ENCODE results near the gene ESR2. TPM values are rescaled to one million over a fixed set of nuclear protein-coding genes. Genes with fewer than 3 reads are reported as not detected.

Gene ESR2
- total RNA-seq, 5 donors from 2014 or later (not counting 1 experiment from before 2014, with no cell fraction given) = 0.20 to 0.70 (median 0.43) TPM; not detected in 1

DNA sequence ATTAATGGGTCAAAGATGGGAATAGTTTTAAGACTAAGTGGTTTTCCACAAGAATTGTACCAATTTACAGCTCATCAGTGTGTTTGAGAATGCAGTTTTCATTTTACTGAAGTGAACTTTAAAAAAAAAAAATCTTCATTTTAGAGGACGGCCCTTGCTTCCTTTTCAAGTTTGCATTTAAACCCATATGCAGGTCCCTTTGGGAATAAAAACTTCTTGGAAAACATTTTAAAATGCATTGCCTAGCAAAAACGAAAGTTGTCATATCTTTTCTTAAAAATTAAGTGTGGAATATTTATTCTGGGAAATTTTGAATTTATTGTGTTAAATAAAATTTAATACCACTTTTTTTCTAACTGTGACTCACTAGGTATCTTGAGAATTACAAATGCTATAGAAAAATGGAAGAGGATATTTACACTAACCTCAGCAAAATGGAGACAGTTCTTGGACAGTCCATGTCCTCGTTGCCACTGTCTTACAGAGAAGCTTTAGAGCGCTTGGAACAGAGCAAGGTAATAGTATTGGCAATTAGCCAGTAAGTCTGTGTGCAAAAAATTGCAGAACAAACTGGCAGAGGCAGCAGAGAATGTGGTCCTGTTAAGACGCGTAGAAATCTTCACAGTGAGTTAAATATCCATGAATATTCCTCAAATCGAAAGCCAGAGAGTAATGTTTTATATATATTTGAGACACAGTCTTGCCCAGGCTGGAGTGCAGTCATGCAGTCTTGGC lies 231.6 kb downstream of the ESR2 start:
- no peak overlapping the region for H3K4me3 ChIP-seq (ENCODE audit: control insufficient read depth in 1 of 2, extremely low read depth in 1 of 2, low read length in 1 of 2)
- peaks cover 0 to 49% of the 10 kb centered on the region in 2 donors for H3K36me3 ChIP-seq (ENCODE audit: control insufficient read depth in 2 of 2, extremely low read depth in 1 of 2, insufficient read depth in 1 of 2, low read length in 1 of 2)
- no peaks in the 10 kb centered on the region for H3K4me1 ChIP-seq (ENCODE audit: control insufficient read depth in 1 of 2, extremely low read depth in 1 of 2, insufficient read depth in 2 of 2, low read length in 2 of 2)
- Mint-ChIP-seq H3K9me3 (no peaks in the 10 kb centered on the region), H3K27ac (no peak overlapping the region), H3K27me3 (no peaks in the 10 kb centered on the region), H3K4me1 (peaks cover 0 to 5% (median 4%) of the 10 kb centered on the region in 3 donors), H3K36me3 (peaks cover 54% of the 10 kb centered on the region), H3K4me3 (no peak overlapping the region)
- ChIA-PET CTCF (no interaction called here), POLR2A (no interaction called here)
- DNase-seq = no peak
- no peaks in the 10 kb centered on the region for H3K27me3 ChIP-seq (replicated peaks in 1 of 2; ENCODE audit: control insufficient read depth in 2 of 2, extremely low read depth in 1 of 2, insufficient read depth in 2 of 2, low read length in 1 of 2)
- H3K9me3 ChIP-seq = no peaks in the 10 kb centered on the region
- no peak for ATAC-seq (replicated peaks in 1 of 4)
- H3K27ac ChIP-seq (ENCODE audit: low read length) = no peak overlapping the region
- WGBS (ENCODE audit: insufficient coverage) = 100% methylated on average over 1 of the region's 7 CpGs

DNA sequence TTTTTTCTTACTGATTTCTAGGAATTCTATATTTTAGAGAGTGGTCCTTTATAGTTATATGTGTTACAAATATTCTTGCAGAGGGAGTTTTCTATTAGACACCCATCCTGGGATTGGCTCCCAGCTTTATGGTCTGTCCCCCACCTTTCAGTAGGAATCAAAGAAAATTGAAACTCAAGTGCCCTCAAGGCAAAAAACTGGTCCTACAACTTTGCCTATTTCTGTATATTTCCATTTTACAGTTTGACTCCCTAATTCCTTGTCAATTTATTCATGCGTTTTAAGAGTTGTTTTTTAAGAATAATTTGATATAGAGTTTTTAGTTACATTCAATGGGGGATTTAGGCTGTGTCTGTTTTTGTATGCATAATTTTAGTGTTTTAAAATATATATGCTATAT lies 232.5 kb downstream of the ESR2 start:
- ATAC-seq (replicated peaks in 1 of 4) (no peak), DNase-seq (no peak)
- ChIA-PET POLR2A (no interaction called here), CTCF (no interaction called here)
- Histone ChIP-seq H3K9me3 (no peaks in the 10 kb centered on the region), H3K4me1 (ENCODE audit: control insufficient read depth in 1 of 2, extremely low read depth in 1 of 2, insufficient read depth in 2 of 2, low read length in 2 of 2) (no peaks in the 10 kb centered on the region), H3K27me3 (replicated peaks in 1 of 2; ENCODE audit: control insufficient read depth in 2 of 2, extremely low read depth in 1 of 2, insufficient read depth in 2 of 2, low read length in 1 of 2) (no peaks in the 10 kb centered on the region), H3K27ac (ENCODE audit: low read length) (no peak overlapping the region), H3K36me3 (ENCODE audit: control insufficient read depth in 2 of 2, extremely low read depth in 1 of 2, insufficient read depth in 1 of 2, low read length in 1 of 2) (peaks cover 0 to 50% of the 10 kb centered on the region in 2 donors), H3K4me3 (ENCODE audit: control insufficient read depth in 1 of 2, extremely low read depth in 1 of 2, low read length in 1 of 2) (no peak overlapping the region)
- H3K4me1 Mint-ChIP-seq = peaks cover 4 to 5% (median 4%) of the 10 kb centered on the region in 3 donors
- WGBS (ENCODE audit: insufficient coverage) = no CpG with 5 or more reads among the region's 1 CpG
- no peak overlapping the region for H3K4me3 Mint-ChIP-seq
- H3K27ac Mint-ChIP-seq = no peak overlapping the region
- no peaks in the 10 kb centered on the region for H3K27me3 Mint-ChIP-seq
- H3K36me3 Mint-ChIP-seq = peaks cover 55% of the 10 kb centered on the region
- H3K9me3 Mint-ChIP-seq = no peaks in the 10 kb centered on the region

DNA sequence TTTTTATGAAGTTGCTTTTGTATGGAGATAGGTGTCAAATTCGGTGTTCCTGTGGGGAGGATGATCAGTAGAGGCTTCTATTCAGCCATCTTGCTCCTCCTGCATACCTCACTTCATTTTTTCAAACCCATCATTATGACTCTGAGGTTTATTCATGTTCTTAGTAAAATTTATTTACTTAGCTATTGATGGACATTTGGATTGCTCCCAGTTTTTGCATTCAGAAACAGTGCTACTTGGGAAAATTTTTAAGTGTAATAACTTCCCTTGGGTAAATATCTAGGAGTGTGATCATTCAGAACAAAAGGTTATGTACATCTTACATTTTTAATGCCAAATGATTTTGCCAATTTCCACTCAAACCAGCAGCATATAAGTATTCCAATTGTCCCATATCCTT lies 233.1 kb downstream of the ESR2 start:
- POLR2A ChIA-PET = no interaction called here
- no peaks in the 10 kb centered on the region for H3K9me3 Mint-ChIP-seq

DNA sequence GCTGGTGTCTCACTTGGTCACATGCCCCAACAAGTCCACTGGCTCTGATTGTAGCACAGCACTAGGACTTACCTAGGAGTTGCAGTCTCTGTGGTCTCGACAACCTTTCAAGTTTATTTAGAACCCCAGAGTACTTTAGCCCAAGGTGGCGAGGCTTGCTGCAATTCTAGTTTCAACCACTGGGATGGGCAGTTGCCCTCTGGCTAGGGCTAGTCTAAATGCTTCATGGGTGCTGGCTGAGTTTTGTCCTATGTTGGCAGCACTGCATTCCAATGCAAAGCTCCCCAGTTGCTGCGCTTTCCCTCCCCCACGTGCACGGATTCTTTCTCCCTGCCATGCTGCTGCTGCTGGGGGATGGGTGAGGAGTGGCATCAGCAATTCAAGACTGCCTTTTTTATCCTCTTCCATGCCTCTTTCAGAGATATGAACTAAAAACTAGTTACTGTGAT lies 233.5 kb downstream of the ESR2 start:
- Histone ChIP-seq H3K9me3 (no peaks in the 10 kb centered on the region), H3K36me3 (ENCODE audit: control insufficient read depth in 2 of 2, extremely low read depth in 1 of 2, insufficient read depth in 1 of 2, low read length in 1 of 2) (peaks cover 0 to 51% of the 10 kb centered on the region in 2 donors), H3K4me1 (ENCODE audit: control insufficient read depth in 1 of 2, extremely low read depth in 1 of 2, insufficient read depth in 2 of 2, low read length in 2 of 2) (no peaks in the 10 kb centered on the region), H3K4me3 (ENCODE audit: control insufficient read depth in 1 of 2, extremely low read depth in 1 of 2, low read length in 1 of 2) (no peak overlapping the region), H3K27me3 (replicated peaks in 1 of 2; ENCODE audit: control insufficient read depth in 2 of 2, extremely low read depth in 1 of 2, insufficient read depth in 2 of 2, low read length in 1 of 2) (no peaks in the 10 kb centered on the region), H3K27ac (ENCODE audit: low read length) (no peak overlapping the region)
- Mint-ChIP-seq H3K36me3 (peaks cover 55% of the 10 kb centered on the region), H3K27ac (no peak overlapping the region), H3K4me1 (peaks cover 4 to 7% (median 5%) of the 10 kb centered on the region in 3 donors), H3K27me3 (no peaks in the 10 kb centered on the region), H3K4me3 (no peak overlapping the region), H3K9me3 (no peaks in the 10 kb centered on the region)
- 100% methylated on average over 2 of the region's 5 CpGs for WGBS (ENCODE audit: insufficient coverage)
- peak in 1 of 35 experiments; percentile 14 for DNase-seq
- ChIA-PET POLR2A (no interaction called here), CTCF (interaction anchor here in 1 of 2 donors (0.5 kb wide), 1 partner anchor 40 kb away, joined by 6 read pairs; no protein-coding TSS in a partner anchor)
- ATAC-seq (replicated peaks in 1 of 4) = no peak

More for the DNA sequence above, 233.1 kb downstream of the ESR2 start:
- H3K27ac ChIP-seq (ENCODE audit: low read length) = no peak overlapping the region
- Mint-ChIP-seq H3K36me3 (peaks cover 52% of the 10 kb centered on the region), H3K27ac (no peak overlapping the region), H3K4me3 (no peak overlapping the region), H3K4me1 (peaks cover 4 to 5% (median 4%) of the 10 kb centered on the region in 3 donors), H3K27me3 (no peaks in the 10 kb centered on the region)
- no peaks in the 10 kb centered on the region for H3K4me1 ChIP-seq (ENCODE audit: control insufficient read depth in 1 of 2, extremely low read depth in 1 of 2, insufficient read depth in 2 of 2, low read length in 2 of 2)
- no peak overlapping the region for H3K4me3 ChIP-seq (ENCODE audit: control insufficient read depth in 1 of 2, extremely low read depth in 1 of 2, low read length in 1 of 2)
- ATAC-seq (replicated peaks in 1 of 4) (no peak), DNase-seq (no peak)
- WGBS (ENCODE audit: insufficient coverage) = no CpG with 5 or more reads among the region's 1 CpG
- no peaks in the 10 kb centered on the region for H3K27me3 ChIP-seq (replicated peaks in 1 of 2; ENCODE audit: control insufficient read depth in 2 of 2, extremely low read depth in 1 of 2, insufficient read depth in 2 of 2, low read length in 1 of 2)
- CTCF ChIA-PET = no interaction called here
- peaks cover 0 to 47% of the 10 kb centered on the region in 2 donors for H3K36me3 ChIP-seq (ENCODE audit: control insufficient read depth in 2 of 2, extremely low read depth in 1 of 2, insufficient read depth in 1 of 2, low read length in 1 of 2)
- H3K9me3 ChIP-seq = no peaks in the 10 kb centered on the region

DNA sequence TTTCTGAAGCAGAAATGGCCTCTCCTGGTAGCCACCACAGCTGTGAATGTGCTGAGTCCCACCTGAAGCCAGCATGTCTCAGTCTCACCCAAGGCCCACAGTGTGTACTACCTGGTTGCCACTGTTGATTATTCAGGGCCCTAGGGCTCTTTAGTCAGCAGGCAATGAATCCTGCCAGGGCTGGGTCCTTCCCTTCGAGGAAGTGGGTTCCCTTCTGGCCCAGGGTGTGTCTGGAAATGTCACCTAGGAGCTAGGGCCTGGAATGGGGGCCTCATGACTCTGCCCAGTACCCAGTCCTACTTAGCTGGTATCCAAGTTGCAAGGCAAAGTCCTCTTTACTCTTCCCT lies 234.0 kb downstream of the ESR2 start:
- H3K27me3 Mint-ChIP-seq = no peaks in the 10 kb centered on the region
- no peaks in the 10 kb centered on the region for H3K9me3 ChIP-seq
- ChIA-PET CTCF (interaction anchor here in 1 of 2 donors (0.5 kb wide), 1 partner anchor 40 kb away, joined by 6 read pairs; no protein-coding TSS in a partner anchor), POLR2A (no interaction called here)
- no peaks in the 10 kb centered on the region for H3K9me3 Mint-ChIP-seq
- 80% methylated on average over 1 of the region's 1 CpG for WGBS (ENCODE audit: insufficient coverage)
- H3K27ac Mint-ChIP-seq = no peak overlapping the region
- no peak for ATAC-seq (replicated peaks in 1 of 4)
- no peak for DNase-seq
- H3K36me3 Mint-ChIP-seq = peaks cover 52% of the 10 kb centered on the region
- H3K4me1 ChIP-seq (ENCODE audit: control insufficient read depth in 1 of 2, extremely low read depth in 1 of 2, insufficient read depth in 2 of 2, low read length in 2 of 2) = no peaks in the 10 kb centered on the region
- peaks cover 0 to 46% of the 10 kb centered on the region in 2 donors for H3K36me3 ChIP-seq (ENCODE audit: control insufficient read depth in 2 of 2, extremely low read depth in 1 of 2, insufficient read depth in 1 of 2, low read length in 1 of 2)
- H3K27ac ChIP-seq (ENCODE audit: low read length) = no peak overlapping the region
- H3K4me3 ChIP-seq (ENCODE audit: control insufficient read depth in 1 of 2, extremely low read depth in 1 of 2, low read length in 1 of 2) = no peak overlapping the region
- H3K4me3 Mint-ChIP-seq = no peak overlapping the region
- peaks cover 4 to 7% (median 5%) of the 10 kb centered on the region in 3 donors for H3K4me1 Mint-ChIP-seq
- H3K27me3 ChIP-seq (replicated peaks in 1 of 2; ENCODE audit: control insufficient read depth in 2 of 2, extremely low read depth in 1 of 2, insufficient read depth in 2 of 2, low read length in 1 of 2) = no peaks in the 10 kb centered on the region

DNA sequence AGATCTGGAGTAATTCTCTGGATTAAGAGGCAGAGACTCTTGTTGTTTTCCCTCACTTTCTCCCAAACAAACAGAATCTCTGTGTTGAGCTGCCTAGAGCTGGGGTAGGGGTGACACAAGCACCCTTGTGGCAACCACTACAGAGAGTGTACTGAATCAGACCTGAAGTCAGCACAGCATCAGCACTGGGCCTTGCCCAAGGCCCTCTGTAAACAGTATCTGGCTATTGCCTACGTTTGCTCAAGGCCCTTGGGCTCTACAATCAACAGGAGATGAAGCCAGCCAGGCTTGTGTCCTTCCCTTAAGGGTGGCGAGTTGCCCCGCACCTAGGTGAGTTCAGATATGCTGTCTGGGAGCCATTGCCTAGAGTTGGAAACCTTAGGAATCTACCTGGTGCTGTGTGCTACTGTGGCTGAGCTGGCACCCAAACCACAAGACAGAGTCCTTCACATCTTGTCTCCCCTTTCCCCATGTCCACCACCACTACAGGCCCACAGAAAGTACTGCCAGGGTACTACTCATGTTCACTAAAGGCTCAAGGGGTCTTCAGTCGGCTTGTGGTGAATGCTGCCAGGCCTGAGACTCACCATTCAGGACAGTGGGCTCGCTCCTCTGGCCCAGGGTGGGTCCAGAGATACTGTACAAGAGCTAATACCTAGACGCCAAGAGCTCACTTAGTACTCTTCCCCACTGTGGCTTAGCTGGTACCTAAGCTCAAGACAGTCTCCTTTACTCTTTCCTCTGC lies 234.5 kb downstream of the ESR2 start:
- H3K9me3 ChIP-seq = no peaks in the 10 kb centered on the region
- ChIA-PET POLR2A (no interaction called here), CTCF (no interaction called here)
- no peak overlapping the region for H3K27ac ChIP-seq (ENCODE audit: low read length)
- no peaks in the 10 kb centered on the region for H3K9me3 Mint-ChIP-seq
- H3K36me3 ChIP-seq (ENCODE audit: control insufficient read depth in 2 of 2, extremely low read depth in 1 of 2, insufficient read depth in 1 of 2, low read length in 1 of 2) = peaks cover 0 to 44% of the 10 kb centered on the region in 2 donors
- no peaks in the 10 kb centered on the region for H3K27me3 Mint-ChIP-seq
- H3K4me3 Mint-ChIP-seq = no peak overlapping the region
- H3K36me3 Mint-ChIP-seq = peaks cover 57% of the 10 kb centered on the region
- DNase-seq (no peak), ATAC-seq (replicated peaks in 1 of 4) (no peak)
- no peaks in the 10 kb centered on the region for H3K27me3 ChIP-seq (replicated peaks in 1 of 2; ENCODE audit: control insufficient read depth in 2 of 2, extremely low read depth in 1 of 2, insufficient read depth in 2 of 2, low read length in 1 of 2)
- H3K4me1 ChIP-seq (ENCODE audit: control insufficient read depth in 1 of 2, extremely low read depth in 1 of 2, insufficient read depth in 2 of 2, low read length in 2 of 2) = no peaks in the 10 kb centered on the region
- no peak overlapping the region for H3K27ac Mint-ChIP-seq
- 90% methylated on average over 6 of the region's 6 CpGs for WGBS (ENCODE audit: insufficient coverage)
- H3K4me1 Mint-ChIP-seq = peaks cover 4 to 7% (median 5%) of the 10 kb centered on the region in 3 donors
- H3K4me3 ChIP-seq (ENCODE audit: control insufficient read depth in 1 of 2, extremely low read depth in 1 of 2, low read length in 1 of 2) = no peak overlapping the region

All from T-cell (primary cell).